Ecto neural progenitor cell (in vitro differentiated cells): ENCODE measurements around the gene SSBP2.
"Not testable (repeated sequence)": the region's sequence is repeated elsewhere in the genome, so short reads cannot be mapped to it uniquely, and the experiment has no call there.

Experiments
- DNase-seq: peaks from one replicate; pipeline ENCODE4 v3.0.0-alpha.2; 2018; ENCODE audit warnings: low spot score

The SSBP2 gene

GRCh38 chr5:81660624-81661023 is 90.3 kb downstream of the SSBP2 start:
- not testable (repeated sequence) for DNase-seq

- no peak for DNase-seq
These were observed 93.5 kb downstream of the SSBP2 start for GRCh38 chr5:81657386-81657785.

GRCh38 chr5:81656783-81657182 is 94.1 kb downstream of the SSBP2 start:
- no peak for DNase-seq

GRCh38 chr5:81650987-81651386 is 99.9 kb downstream of the SSBP2 start:
- DNase-seq: no peak

GRCh38 chr5:81646469-81646995 is 104.4 kb downstream of the SSBP2 start:
- no peak for DNase-seq

DNA sequence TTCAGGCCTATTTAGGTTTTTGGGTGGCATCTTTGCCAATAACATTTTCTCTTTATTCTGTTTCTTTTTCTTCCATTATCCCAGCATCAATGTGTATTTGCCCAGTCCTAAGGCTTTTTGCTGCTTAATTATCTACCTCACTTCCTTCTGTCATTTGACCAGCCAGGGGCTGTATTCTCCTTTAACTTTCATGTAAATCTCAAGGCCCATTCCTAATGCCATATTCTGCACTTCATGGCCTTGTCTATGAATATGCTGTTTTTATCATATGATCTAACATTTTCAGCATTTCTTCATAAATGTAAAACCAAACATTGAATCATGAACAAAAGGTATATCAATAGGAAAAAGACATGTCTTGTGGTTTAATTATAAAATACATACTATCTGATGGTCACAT is 108.7 kb downstream of the SSBP2 start:
- no peak for DNase-seq

GRCh38 chr5:81639556-81639955 is 111.3 kb downstream of the SSBP2 start:
- DNase-seq: no peak

DNA sequence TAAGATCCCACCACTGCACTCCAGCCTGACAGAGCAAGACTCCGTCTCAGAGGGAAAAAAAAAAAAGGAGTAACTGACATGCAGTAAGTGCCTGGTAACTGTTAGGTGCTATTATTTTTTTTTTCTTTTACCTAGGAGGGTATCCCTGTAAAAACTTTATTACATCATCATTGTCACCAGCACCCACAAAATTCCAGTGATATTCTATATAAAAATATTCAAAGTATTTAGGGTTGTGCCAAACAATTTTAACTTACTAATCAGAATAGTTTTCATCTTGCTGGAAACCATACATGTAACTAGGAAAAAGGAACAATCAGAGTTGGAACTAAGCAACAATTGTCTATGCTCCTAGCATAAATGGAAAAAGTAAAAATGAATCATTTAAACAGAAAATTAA is 112.4 kb downstream of the SSBP2 start:
- no peak for DNase-seq

GRCh38 chr5:81633891-81634290 is 117.0 kb downstream of the SSBP2 start:
- DNase-seq: no peak

DNA sequence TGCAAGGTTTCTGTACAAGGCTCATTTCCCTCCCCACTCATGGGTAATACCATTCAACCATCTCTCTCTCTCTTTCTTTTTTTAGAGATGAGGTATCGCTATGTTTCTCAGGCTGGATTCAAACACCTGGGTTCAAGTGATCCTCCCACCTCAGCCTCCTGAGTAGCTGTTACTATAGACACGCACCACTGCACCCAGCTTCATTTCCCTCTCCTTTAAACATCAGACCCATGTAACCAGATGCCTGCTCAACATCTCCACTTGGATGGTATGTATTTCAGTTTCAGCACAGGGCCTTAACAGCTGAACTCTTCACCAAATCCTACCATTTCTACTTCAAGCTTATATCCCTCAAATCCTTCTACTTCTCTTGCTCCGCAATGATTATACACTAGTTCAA is 117.4 kb downstream of the SSBP2 start:
- DNase-seq: no peak

- no peak for DNase-seq
These were observed 118.2 kb downstream of the SSBP2 start for GRCh38 chr5:81632679-81633078.

DNA sequence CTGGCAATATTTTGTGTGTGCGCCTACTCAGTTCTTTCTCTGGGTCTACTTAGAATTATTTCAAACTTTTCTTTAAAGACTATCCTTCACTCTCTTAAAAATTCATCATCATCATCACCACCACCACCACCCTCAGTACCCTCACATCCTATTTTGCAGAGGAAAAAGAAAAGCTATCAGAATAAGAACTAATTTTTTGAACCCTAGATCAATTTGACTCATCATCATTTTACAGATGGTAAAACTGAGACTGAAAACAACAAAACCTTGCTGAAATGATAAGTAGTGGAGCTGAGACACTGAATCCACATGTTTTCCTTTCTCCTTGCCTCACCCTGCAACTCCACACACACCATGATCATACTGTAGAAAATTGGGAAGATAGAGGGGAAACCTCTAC is 119.3 kb downstream of the SSBP2 start:
- DNase-seq: no peak

DNA sequence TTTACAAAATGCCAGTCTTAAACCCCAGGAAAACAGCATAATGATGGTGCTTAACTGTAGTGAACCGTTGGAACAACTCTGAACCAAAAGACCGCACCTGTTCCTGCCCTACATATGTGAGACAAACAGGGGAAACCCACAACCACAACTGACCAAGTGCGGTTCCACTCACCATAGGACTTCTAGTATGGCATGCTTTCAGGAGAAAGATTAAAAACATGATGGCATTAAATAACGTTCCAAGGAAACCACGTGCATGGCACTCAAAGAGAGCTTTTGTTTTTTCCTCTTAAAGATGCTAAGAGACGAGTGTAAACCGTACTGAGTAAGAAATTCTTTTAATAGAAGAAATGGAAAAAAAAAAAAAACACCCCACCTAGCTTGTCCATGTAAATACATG is 119.8 kb downstream of the SSBP2 start:
- DNase-seq: no peak

GRCh38 chr5:81630684-81631083 is 120.2 kb downstream of the SSBP2 start:
- DNase-seq: no peak

DNA sequence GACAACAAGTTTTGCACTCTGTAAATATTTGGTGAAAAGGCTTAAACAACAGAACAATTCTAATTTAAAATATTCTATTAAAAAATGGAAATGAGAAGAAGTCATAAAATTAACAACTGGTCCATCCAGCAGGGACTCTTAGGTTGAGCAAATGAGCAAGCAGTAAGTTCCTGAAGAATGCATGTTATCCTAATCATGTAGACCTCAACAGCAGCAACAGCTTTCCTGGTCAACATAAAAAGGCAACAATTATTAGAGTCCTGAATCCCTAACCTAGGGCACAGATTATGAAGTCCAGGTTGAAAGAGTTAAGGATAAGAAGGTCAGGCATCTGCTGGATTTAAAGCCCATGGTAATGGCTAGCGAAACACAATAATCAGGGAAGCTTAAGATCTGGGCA is 120.9 kb downstream of the SSBP2 start:
- no peak for DNase-seq

DNA sequence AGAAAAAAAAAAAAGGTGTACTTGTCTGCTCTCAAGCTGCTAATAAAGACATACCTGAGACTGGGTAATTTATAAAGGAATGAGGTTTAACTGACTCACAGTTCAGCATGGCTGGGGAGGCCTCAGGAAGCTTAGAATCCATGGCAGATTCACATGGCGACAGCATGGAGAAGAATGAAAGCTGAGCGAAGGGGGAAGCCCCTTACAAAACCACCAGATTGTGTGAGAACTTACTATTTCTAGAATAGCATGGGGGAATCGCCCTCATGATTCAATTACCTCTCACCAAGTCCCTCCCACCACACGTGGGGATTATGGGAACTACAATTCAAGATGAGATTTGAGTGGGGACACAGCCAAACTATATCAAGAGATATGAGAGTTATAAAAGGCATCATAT is 122.8 kb downstream of the SSBP2 start:
- not testable (repeated sequence) for DNase-seq

- no peak for DNase-seq
These were observed 124.4 kb downstream of the SSBP2 start for GRCh38 chr5:81626524-81626923.

DNA sequence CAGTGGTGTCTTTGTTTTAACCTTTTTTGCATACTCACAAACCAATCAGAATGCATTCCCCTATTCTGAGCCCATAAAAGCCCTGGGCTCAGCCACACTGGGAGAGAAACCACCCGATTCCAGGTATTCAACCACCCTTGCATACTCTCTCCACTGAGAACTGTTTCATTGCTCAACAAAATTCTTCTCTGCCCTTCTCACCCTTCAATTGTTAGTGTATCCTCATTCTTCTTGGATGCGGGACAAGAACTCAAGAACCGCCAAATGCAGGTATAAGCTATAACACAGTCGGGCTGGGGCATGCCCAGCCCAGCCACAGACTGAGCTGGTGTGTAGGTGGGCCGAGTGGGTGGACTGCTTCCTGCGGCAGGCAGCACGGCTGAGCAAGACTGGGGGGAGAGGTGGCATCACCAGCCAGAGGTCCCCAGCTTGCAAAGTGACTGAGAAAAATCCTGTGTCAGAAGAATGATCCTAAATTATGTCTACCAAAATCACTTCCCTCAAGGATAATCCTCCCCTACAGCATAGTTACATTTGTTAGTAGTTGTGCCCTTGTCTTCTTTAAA is 141.0 kb downstream of the SSBP2 start:
- no peak for DNase-seq

GRCh38 chr5:81608976-81609375 is 141.9 kb downstream of the SSBP2 start:
- no peak for DNase-seq

DNA sequence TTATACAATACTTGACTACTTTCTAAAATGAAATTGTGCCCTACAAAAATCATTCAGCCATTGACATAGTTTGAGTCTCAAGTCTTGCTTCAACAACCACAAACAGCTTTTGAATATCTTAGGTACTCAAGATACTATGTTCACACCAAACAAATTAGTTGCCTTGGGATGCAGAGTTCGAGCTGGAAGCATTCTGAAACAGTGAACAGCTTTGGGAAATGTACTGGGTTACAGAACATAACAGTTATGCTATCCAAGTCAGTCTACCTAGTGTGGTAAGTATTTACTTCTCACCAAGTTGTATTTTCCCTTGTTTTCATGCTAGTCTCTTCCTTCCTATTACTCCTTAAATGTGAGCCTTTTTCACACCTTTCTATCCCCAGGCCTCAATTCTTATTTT is 143.2 kb downstream of the SSBP2 start:
- no peak for DNase-seq

DNA sequence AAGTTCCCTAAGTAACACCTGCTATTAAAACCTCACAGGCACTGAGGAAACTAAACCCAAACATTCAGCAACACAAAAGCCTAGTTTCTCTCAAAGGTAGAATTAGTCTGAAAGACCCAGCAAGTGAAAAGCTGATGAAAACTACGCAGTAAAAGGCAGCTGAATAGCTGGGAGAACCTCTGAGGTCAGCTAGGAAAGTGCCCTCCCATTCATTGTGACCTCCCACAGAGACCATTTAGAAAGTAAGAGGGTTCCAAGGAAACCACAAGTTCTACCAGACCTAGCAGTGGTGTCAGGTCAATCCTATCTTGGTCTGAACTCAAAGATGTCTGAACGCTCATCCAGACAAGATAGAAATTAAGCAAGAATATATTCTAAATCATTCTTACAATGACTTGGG is 144.7 kb downstream of the SSBP2 start:
- DNase-seq: no peak

DNA sequence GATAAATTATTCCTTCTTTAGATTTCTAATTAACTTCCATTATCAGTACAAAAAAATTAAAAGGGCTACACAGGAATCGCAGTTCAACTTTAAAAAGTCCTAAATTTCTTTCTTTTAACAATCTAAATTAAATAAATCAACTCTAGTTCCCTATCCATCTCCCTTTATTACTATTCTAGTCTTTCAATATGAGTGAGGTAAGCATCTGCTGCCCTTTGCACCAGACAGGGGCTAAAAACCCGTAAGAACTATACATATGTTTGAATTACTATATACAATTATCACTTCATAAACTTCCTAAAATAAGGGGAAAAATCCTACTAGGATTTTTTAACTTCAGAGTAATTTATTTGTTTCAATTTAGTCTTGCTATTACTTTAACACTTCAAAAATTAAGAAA is 145.6 kb downstream of the SSBP2 start:
- DNase-seq: no peak

DNA sequence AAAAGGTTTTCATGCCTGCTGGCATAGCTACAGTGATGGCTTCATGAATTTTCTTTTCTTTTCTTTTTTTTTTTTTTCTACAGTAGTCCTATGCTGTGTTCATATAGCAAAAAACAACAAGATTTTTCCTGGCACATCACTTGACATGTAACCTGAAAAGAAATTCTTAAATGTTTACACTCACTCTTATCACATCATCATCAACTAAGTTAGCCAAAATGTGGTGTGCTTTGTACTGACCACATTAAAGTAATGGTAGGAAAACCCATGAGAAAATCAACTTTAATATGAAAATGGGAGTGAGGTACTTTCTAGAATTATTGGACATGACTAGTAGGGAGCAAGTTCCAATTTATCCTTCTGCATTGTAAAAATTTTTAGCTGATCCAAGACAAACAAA is 146.7 kb downstream of the SSBP2 start:
- DNase-seq: no peak

GRCh38 chr5:81601919-81602318 is 149.0 kb downstream of the SSBP2 start:
- no peak for DNase-seq

GRCh38 chr5:81592085-81592484 is 158.8 kb downstream of the SSBP2 start:
- not testable (repeated sequence) for DNase-seq
